Hindlimb muscle (tissue), 1 donor: ENCODE data around the gene EYS. TPM values are rescaled to one million over a fixed set of nuclear protein-coding genes. Genes with fewer than 3 reads are reported as not detected.
"Not testable (repeated sequence)": the region's sequence is repeated elsewhere in the genome, so short reads cannot be mapped to it uniquely, and the experiment has no call there.

ENCODE experiments used
- DNase-seq: peaks from one replicate; pipeline ENCODE4 v3.0.0-alpha.2; 2013
- polyA plus RNA-seq: library from polyadenylated mRNA; unstranded; fragments of 120-200 nt; gene quantifications from one replicate; pipeline ENCODE4 v1.2.1, GENCODE V29; 2013; ENCODE audit not compliant: insufficient read length

Gene EYS
- polyA plus RNA-seq, 1 donor = 0.59 TPM

DNA sequence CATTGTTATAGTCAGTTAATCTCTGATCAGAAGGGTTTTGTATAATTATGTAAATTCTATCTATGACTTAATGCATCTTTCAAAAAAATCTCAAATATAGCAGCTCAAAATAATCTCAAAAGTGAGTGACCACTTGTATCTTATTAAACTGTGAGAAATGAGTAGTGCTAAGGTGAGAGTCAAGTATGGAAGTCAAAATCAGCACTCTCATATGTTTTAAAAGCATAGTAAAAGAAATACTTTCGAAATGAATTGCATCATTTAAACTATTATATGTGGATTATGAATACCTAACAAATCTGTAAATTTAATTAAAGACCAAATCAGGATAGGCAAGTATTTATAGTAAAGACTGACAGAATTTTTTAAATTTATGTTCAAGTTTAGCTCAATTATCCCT lies 1425.9 kb downstream of the EYS start:
- no peak for DNase-seq

DNA sequence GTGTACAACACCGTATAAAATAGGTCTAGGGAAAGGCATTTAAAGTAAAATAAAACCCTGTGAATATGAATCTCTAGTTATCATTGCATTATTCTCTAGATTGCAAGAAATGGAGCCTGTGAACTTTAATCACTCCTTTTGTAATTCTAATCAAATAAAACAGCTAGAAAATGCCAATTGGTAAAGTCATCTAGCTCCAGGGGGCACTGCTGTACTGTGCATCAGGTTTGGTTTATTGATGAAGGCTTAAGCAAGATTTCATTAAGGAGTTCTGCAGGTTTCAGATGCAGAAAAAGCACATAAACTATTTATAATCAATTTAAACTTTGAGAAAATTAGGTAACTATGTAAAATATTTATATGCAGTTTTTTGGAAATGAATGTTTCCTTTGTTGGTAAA lies 1426.5 kb downstream of the EYS start:
- peak; percentile 53 for DNase-seq

DNA sequence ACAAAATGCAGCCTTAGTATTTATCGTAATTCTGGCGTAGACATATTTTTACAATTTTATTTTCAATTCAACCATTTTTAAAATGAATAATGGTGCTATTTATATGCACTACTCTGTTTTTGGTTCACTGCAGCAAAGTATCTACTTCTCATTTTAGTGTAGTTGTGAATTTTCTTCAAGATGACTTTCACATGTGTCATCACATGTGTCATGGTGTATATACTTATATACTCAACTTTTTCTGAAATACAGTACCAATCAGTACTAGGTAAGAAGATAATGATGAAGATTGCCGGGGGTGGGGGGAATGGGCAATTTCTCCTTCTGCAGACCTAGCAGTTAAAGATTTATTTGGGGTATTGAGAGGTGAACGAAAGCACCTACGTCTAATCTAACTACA lies 1436.9 kb downstream of the EYS start:
- no peak for DNase-seq

DNA sequence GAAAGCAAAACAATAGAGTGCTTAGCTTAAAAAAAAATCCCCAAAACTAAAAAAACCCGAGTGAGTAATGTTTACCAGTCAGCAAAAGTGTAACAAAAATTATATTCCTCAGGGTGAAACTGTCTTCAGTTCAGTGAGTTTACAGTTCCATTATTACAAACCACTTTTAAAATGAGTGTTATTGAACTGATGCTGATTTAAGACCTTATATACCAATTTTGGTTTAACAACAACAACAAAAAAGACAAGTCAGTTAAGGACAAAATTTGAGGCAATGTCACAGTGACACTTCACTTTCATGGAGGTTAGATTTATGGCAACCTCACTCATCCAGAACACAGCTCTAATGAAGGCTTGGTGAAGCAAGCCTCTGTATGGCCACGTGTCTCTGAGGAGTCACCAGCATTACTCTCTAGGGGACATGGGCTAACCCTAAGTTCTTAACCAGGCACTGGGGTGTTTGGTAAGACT lies 1440.6 kb downstream of the EYS start:
- no peak for DNase-seq

DNA sequence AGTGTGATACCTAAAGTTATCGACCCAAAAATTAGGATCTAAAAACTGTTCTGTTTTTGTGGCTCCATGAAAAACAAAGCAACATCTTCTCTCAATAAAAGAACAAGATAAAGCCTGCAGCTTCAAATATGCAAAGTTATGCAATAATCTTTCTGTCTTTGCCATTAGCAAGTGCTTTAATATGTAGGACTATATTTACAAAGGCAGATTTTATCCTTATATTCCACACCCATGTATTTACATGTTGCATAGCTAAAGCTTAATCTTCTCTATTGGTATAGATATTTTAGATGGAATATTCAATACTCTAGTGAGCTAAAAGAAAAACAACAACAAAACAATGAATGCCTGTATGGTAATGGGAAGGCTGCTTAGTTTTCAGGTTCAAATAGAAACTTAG lies 1443.2 kb downstream of the EYS start:
- no peak for DNase-seq

DNA sequence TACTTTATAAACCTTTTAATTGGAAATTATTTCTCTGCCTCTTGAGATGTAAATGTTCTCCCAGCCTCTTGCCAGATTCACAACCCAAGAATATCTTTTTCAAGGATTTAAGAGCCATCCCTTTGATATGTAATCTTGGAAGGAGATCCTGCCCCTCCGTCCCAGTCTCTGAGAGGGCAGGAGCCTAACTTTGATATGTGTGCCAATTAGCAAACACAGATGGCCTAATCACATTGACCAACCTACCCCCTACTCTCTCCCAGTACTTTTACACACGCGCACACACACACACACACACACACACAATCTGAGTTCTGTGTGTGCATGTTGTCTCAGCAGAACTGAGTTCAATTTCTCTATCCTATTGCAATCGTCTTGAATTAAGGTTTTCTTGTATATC lies 1447.7 kb downstream of the EYS start:
- no peak for DNase-seq

DNA sequence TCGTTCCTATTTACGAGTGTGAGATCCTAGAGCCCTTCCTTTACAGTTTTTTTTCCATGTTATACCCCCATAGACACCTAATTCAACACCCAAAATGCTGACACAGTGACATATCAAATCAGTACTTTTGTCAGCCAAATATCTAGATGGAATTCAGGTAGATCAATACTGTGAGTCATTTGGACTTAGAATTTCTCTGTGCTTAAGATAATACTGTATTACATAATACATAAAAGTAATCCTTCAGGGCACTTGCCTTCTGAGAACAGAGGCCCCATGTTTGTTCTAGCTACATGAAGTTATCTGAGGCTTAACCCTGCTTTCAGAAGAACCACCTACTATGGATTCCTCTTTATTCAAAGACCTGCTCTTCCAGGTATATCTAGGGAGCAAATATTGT lies 1448.3 kb downstream of the EYS start:
- no peak for DNase-seq

DNA sequence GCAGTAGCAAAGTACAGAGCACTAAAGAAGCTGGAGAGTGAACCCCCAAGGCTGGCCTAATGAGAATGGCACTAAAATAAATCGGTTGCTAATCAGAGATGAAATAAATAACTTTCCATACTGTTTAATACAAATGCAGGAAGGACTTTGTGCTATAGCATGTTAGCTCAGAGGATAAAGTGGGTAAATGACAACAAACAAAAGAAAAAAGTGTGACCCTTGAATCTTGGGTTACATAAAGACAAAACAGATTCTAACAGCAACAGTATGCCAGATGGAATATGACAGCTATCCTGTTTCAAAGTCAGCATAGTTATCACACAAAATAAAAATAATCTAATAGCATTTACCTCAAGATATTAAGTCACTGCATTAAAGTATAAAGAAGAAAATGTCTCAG lies 1448.7 kb downstream of the EYS start:
- no peak for DNase-seq

DNA sequence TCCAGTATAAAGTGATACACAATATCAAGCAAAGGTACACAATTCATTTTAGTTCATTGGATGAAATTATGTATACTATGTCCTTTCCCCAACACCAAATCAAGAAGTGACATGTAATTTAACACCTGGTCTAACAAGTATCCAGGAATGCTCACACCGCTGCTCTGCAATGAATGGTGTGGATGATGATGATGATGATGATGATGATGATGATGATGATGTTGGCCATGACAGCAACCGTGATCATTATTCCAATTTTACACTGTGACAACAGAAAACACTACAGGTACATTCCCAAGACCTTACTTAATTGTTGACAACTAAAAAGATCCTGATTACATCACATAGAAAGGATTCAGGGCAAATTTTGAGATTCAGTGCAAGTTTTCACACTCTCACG lies 1449.4 kb downstream of the EYS start:
- DNase-seq = no peak

DNA sequence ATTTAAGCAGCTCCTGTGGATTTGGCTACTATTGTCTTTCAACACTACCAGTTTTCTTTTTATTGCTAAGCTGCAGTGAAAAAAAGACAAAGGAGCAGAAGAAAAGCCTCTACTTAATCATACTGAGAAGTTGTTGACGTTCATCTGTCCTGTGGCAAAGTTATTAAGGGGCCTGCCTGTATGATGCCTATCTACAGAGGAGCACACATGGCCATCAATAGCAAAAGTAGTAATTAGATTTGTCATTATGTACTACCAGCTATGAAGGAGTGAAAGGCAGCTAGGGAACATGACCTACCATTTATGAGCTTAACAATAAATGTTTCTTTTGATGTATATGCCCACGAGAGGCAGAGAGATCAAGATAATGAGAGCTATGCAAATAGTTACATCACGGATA lies 1450.5 kb downstream of the EYS start:
- DNase-seq = no peak

DNA sequence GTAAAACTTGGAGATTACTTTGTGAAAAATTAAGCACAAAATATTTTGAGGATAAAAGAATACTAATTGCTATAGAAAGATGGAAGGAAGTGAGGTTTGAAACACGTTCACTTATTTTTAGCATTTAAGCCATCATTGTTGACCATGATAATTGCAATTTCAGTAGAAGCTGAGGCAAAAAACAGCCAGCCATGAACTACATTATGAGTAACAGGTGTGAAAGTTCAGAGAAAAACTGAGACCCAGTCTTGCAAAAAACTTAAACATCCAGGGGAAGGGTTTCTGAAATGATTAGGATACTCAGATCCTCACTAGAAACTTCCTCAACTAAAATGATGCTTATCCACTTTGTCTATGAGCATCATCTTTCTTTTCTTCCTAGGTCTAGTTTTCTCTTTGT lies 1452.0 kb downstream of the EYS start:
- DNase-seq = no peak

DNA sequence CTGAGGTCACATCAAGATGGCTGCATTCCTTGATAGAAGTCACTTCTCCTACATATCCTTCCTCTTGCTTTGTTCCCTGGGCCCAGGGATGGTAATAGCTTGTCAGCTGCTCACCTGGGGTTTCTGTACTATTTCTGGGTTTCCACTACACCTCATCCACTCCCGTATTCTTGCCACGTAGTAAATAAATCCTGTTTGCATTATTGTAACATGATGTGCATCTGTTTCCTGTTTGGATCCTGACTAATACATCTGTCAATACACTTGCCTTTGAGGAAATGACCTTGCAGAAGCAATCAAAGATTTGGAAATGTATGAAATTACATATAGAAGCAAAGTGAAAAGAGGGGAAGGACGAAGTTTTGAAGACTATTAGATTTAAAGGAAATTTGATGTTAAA lies 1452.5 kb downstream of the EYS start:
- DNase-seq = no peak

DNA sequence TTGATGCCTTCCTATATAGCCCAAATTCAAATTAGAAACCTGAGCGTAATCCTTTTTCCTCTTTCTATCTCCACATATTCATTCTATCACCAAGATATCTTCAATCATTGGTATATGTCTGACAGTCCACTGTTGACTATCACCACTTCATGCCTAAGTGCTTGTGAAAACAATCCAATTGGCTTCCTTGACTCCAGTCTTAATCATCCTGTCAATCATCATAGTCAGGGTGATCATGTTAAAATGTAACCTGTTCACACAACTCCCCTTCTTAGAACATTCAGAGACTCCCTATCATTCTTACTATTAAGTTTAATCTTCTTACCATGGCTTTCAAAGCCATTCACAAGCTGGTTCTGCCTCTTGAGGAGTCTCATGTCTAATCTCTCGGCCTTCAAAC lies 1454.8 kb downstream of the EYS start:
- DNase-seq = no peak

DNA sequence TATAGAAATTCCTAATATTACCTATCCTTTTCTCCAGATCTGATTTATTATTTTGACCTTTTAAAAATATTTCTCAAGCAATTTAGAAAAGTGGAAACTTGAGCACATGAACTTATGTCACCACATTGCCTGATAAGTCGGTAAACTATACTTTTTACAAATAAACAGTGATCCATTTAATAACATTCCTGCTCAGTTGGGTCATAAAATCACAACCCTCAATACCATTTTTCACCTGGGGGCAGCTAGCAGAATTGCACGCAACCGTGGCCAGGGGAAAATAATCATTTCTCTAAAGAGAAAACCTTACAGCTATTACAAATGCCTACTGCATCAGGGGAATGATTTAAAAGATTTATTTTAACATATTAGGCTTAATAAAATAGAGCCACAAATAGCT lies 1456.9 kb downstream of the EYS start:
- DNase-seq = no peak

DNA sequence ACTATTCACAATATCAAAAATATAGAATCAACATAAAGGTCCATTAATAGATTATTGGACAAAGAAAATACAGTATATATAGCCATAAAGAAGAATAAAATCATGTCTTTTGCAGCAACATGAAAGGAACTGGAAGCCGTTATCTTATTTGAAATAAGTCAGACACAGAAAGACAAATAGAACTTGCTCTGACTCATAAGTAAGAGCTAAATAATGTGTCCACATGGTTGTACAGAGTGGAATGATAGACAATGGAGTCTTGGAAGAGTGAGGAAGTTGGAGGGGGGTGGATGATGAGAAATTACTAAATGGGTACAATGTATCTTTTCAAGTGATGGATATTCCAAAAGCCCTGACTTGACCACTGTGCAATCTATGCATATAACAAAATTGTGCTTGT lies 1457.9 kb downstream of the EYS start:
- no peak for DNase-seq

DNA sequence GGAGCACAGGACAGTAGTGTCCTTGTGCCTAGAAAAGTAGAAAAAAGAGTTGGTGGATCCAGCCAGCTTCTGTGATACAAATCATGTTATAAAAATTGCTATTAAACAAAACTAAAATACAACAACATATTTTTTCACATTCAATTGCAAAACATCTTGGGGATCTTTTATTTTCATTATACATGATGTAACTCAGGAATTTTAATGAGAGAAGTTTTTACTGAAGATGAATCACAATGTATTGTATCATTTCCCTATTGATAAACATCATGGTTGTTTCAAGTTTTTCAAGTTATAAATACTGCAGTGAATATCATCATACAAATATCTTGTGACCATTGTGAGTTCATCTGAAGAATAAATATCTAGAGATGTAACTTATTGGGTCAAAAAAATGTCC lies 1463.4 kb downstream of the EYS start:
- DNase-seq = no peak

DNA sequence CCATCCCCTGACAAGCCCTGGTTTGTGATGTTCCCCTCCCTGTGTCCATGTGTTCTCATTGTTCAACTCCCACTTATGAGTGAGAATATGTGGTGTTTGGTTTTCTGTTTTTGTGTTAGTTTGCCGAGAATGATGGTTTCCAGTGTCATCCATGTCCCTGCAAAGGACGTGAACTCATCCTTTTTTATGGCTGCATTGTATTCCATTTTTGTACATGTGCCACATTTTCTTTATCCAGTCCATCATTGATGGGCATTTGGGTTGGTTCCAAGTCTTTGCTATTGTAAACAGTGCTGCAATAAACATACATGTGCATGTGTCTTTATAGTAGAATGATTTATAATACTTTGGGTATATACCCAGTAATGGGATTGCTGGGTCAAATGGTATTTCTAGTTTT lies 1468.1 kb downstream of the EYS start:
- not testable (repeated sequence) for DNase-seq

DNA sequence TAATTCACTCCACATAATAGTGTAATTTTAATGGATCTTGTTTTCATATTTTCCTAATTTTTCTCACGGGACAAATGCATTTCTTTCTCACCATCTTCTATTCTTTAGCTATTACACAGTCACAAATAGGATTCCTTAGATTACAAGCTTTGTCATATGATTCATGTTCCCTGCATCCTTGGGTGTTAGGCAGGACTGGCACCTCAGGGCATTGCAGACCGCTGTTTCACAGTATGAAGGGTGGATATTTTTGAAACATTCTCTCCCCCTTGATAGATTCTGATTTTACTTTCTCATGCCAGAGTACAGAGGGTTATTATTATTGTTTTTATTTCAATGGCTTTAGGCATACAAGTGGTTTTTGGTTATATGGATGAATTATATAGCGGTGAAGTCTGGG lies 1469.0 kb downstream of the EYS start:
- no peak for DNase-seq

DNA sequence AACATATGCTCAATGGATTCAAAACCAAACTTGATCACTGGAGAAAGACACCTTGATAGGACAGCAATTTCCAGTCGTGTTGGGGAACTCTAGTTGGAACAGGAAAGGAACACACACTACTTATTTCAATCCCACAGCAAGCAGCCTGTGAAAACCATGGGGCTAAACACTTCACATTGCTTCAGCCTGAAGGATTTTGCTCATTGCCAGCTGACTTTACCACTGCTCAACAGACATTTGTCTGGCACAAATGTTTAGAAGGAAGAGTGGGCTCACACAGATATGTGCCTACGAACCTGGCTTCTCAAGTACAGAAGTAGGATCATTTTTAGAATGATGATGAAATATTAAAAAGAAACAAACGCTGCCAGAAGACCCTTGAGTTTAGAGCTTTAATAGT lies 1473.3 kb downstream of the EYS start:
- DNase-seq = no peak

DNA sequence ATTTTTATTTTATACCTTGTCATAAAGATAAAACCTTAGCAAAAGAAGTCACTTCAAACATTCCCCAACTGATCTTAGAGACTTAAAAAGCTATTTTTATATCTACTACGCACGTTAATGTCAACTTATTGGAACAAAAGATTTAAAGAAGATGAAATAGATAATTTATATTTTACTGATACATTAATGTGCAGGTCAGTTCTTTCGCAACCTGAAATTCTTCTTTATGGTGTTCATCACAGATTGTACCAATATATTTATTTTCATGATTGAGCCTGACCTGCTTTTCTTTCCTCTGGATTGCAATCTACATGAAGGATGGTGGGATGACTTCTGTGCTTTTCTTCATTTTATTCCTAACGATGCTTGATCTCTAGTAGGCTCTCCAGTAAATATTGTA lies 1475.1 kb downstream of the EYS start:
- DNase-seq = no peak

DNA sequence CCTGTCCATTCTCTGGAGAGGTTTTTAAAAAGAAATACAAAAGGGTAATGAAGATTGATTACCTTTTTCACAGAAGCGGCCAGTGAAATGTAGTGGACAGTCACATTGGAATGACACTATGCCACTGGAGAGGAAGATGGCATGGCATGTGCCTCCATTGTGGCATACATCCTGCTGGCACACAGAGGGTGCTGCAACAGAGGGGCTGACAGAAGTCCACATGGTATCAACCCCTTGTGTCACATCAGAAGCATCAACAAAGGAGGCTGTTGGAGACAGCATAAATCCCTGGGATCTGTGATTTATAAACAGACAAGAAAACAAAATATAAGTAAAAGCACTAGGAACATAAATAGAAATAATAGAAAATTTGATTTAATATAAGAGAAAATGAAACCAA lies 1476.5 kb downstream of the EYS start:
- no peak for DNase-seq

DNA sequence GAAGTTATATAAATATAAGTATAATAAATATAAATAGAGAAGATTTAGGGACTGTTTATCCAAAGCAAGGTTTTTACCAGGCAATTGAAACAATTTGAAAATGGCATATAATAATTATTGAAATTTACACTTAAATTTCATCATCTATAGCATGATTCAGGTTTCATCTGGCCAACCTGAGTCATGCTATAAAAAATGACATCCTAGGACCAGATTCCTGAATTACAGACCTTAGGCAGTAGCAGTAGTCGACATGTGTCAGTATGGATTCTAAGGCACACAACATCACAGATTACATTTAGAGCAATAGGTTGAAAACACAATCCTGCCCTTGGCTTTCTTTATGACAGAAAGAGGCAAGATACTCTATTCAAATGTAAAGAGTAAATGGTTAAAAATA lies 1479.2 kb downstream of the EYS start:
- DNase-seq = no peak

DNA sequence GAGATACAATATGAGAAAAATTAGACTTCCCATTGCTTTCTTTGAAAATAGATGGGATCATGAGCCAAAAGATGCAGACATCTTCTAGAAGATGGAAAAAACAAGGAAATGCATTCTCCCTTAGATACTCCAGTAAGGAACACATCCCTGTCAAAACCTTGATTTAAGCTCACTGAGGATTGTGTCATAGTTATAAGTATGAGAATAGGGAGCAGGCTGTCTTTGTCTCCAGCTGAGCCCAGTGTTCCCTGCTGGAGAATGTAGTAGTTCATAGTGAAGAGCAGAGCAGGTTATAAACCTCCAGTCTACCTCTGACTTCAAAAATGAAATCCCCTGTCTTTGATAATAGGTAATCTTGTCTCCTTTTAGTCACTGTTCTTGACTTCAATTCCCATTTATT lies 1481.5 kb downstream of the EYS start:
- DNase-seq = no peak

DNA sequence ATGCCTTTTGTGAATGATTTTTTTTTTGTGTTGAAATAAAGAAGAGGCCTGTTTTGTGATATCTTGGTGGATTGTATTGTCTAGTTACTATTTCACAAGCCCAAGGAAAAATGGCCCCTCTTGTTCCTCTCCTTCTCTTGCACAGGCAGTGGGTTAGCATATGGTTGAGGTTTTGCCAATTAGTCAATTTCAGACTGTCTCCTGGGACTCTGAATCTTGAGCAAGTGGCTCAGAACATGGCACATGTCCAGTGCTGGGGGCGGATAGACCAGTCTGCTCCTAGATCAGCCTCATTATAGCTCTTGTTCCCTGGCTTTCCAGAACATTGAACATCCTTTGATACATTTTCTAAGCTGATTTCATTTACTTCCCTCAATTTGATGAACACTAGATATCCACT lies 1482.2 kb downstream of the EYS start:
- no peak for DNase-seq

DNA sequence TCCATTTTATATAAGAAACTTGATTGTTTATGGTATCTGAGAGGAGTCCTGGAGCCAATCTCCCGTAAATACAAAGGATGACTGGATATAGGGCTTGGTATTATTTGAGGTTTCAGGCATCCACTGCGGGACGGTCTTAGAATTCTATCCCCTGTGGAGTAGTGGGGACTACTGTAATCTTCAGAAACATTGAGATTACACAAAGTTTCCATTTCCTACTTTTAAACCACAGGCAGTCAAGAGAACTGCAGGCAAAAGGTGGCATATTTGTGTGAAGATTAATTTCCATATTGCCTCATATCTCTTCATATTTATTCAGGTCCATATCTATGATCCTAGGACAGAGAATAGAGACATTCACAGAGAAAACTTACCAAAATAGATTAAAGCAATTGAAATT lies 1485.2 kb downstream of the EYS start:
- no peak for DNase-seq

DNA sequence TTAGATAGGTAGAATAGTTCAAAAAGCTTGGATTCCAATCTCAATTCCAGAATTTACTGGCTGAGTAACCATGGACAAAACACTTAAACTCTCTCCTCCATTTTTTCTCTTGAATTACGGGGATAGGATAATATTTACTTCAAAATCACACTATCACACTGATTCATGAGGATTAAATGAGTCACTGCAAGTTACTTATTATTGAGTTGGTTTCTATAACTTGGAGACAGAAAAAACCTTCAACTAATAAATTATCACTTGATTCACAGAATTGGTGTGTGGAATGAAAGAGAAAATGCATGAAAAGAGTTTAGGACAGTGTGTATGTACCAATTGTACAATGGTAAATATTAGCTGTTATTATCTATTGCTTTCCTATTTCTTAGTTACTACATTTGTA lies 1486.2 kb downstream of the EYS start:
- DNase-seq = no peak
